AG10803 (cell line): ENCODE data around the gene REPS2.

Experiments used
- DNase-seq: peaks from one replicate; pipeline ENCODE4 v3.0.0; 2010; ENCODE audit warnings: low read depth
- H3K4me3 ChIP-seq: 2 replicates; pipeline ENCODE4 v1.5.1; 2011; ENCODE audit warnings: mild to moderate bottlenecking, low read length, control low read depth
- CTCF ChIP-seq: conservative IDR thresholded peaks from 2 replicates; pipeline ENCODE4 v1.5.1; 2011; ENCODE audit warnings: mild to moderate bottlenecking, low read length, control low read depth, inconsistent platforms

The REPS2 gene

DNA sequence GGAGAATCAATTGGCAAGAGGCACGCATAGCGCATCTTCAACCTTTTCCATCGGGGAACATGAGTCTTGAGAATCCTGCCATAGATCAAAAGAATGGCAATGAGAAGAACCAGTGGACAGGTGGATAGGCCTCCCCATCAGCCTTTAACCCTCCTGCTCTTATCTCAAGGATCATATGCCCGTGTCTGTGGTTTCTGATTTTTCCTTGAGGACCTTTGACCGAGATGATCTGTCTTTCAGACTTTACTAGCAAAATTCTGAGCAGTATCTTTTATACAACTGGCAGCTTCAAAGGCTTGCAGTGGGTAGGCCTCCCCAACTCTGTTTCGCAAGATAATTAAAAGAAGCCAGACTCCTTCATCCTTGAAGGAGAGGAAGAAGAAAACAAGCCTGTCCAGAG lies 174.4 kb downstream of the REPS2 start:
- no peak overlapping the region for H3K4me3 ChIP-seq
- DNase-seq, result no peak
- TF ChIP-seq CTCF, result no peak

- DNase-seq, result no peak
- no peak for TF ChIP-seq CTCF
- no peak overlapping the region for H3K4me3 ChIP-seq
Observed at GRCh38 chrX:17154001-17154400, 207.5 kb downstream of the REPS2 start.

DNA sequence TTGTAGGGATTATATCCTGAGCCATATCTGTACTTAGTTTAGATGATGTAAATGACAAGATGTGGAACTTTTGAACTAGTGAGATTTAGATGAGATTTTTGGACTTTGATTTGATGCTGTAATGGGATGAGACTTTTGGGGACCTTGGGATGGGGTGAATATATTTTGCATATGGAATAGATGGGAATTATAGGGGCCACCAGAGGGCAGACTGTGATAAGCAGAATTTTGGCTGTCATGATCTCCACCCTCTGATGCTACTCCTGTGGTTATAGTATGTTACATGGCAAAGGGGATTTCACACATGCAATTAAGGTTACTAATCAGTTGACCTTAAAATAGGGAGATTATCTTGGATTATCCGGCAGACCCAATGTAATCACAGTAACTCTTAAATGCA lies 214.5 kb downstream of the REPS2 start:
- no peak for TF ChIP-seq CTCF
- no peak overlapping the region for H3K4me3 ChIP-seq
- DNase-seq, result no peak

GRCh38 chrX:17161991-17162390 lies 215.5 kb downstream of the REPS2 start:
- no peak overlapping the region for H3K4me3 ChIP-seq
- DNase-seq, result no peak
- no peak for TF ChIP-seq CTCF

- DNase-seq, result no peak
- TF ChIP-seq CTCF, result no peak
- H3K4me3 ChIP-seq, result no peak overlapping the region
Observed at GRCh38 chrX:17164079-17164478, 217.6 kb downstream of the REPS2 start.

DNA sequence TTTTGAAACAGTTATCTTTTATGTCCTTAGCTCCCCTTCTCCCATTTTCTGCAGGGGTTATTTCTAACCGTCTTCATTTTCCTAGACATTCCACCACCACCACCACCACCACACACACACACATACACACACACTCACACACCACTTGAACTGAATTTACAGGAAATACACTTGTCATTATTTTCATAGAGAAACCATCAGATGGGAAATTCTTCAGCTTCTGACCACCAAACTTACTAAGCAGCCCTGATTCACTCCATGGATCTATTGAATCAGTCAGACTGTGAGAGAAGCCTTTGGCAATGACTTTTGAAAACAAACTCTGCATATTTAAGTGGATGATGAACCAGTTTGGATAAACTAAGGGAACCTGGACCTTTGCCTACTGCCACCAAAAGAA lies 218.5 kb downstream of the REPS2 start:
- TF ChIP-seq CTCF, result no peak
- no peak overlapping the region for H3K4me3 ChIP-seq
- DNase-seq, result no peak

DNA sequence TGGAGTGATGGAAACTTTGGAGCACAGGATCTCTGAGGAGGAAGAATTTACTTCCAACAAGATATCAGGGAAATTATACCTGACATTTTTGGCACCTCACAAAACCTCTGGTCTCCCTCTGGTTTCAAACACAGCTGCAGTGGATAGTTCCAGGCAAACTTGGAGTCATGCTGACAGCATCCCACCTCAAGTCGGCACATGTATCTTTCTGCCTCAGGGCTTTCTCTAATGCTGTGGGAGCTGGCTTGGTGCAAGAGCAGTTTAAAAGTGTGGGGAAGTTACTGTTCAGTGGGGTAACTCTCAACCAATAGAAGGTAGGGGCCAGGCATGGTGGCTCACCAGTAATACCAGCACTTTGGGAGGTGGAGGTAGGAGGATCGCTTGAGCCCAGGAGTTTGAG lies 221.5 kb downstream of the REPS2 start:
- H3K4me3 ChIP-seq, result no peak overlapping the region
- DNase-seq, result no peak
- TF ChIP-seq CTCF, result no peak
